GM19328 (cell line): ENCODE results near the gene ZNF142.
"Not testable (repeated sequence)": the region's sequence is repeated elsewhere in the genome, so short reads cannot be mapped to it uniquely, and the experiment has no call there.

ENCODE experiments used
- ATAC-seq: cut with Tn5 transposase; IDR thresholded peaks from one replicate; pipeline ENCODE4 v1.9.1; 2021; ENCODE audit warnings: mild to moderate bottlenecking, moderate library complexity; ENCODE audit not compliant: unreplicated experiment

The ZNF142 gene

GRCh38 chr2:218659258-218659987, at the start of gene ZNF142, which contains the start of gene BCS1L:
Gene ZNF142, minus strand, starts transcription at chr2:218659623. Its CDS starts 3,194 bp downstream, at chr2:218656429.
Gene BCS1L, plus strand, starts transcription at chr2:218659683. Its CDS starts 1,305 bp downstream, at chr2:218660988.
- ATAC-seq, result peak; percentile 90

DNA sequence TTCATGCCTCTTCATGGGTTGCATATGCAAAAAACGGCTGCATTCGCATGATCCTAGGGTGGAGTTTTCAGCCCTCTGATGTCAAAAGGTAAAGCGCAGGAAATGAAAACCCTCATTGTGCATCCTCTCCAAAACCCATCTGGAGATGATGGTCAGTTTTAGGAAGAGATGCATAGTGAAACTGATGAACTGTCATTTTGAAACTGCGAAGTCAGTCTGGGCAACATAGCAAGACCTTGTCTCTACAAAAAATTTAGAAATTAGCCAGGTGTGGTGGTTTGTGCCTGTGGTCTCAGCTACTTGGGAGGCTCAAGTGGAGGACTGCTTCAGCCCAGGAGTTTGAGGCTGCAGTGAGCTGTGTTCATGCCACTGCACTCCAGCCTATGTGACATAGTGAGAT, 48.7 kb upstream of the ZNF142 start:
- ATAC-seq, result no peak

- ATAC-seq, result no peak
Observed at GRCh38 chr2:218703341-218703740, 43.9 kb upstream of the ZNF142 start.

GRCh38 chr2:218701806-218702205, 42.4 kb upstream of the ZNF142 start:
- ATAC-seq, result no peak

- no peak for ATAC-seq
Observed at GRCh38 chr2:218698885-218699284, 39.5 kb upstream of the ZNF142 start.

DNA sequence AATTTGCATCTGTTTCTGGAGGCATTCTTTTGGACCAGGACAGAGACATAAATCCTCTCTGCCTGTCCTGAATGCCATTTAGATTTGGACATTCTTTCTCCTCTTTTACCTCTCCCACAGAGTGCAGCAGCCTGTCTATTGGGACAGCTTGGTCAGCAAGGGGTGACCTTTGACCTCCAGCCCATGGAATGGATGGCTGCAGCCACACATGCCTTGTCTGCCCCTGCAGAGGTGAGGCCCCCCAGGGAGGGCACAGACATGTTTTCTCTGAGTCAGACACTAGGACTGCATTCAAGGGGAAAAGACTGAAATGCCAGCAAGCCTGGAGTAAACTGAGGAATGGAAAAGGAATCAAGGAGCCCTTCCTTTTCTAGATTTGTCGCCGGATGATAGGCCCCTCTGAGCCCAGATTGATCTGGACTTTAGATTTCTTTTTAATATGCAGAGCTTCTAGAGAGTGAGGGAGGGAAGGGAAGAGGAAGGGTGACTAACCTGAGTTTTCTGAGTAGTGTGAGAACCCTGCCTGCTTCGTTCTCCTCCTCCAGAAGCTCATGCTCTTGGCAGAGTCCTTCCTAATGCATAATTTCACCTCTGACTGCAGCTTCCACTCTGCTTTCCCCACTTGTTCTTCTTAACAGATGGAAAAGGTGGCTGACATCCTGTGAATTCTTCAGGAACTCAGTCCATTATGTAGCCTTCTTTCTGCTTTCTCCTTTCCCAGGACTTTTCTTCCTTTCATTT, 35.2 kb upstream of the ZNF142 start:
- ATAC-seq, result no peak

DNA sequence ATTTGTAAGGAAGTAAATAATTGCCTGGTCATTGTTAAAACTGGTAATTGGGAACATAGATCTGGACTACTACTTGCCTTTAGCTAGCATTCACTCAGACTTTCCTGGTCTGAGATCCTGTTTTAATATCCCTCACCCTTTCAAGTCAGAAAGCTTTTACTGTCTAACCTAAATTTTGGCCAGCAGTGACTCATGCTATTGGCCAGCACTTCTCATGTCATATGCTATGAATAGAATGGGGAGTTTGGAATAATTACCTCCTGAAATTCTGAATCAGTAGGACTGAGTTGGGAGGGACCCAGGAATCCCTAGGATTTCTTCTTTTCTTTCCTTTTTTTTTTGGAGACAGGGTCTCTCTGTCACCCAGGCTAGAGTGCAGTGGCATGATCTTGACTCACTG, 31.8 kb upstream of the ZNF142 start:
- no peak for ATAC-seq

DNA sequence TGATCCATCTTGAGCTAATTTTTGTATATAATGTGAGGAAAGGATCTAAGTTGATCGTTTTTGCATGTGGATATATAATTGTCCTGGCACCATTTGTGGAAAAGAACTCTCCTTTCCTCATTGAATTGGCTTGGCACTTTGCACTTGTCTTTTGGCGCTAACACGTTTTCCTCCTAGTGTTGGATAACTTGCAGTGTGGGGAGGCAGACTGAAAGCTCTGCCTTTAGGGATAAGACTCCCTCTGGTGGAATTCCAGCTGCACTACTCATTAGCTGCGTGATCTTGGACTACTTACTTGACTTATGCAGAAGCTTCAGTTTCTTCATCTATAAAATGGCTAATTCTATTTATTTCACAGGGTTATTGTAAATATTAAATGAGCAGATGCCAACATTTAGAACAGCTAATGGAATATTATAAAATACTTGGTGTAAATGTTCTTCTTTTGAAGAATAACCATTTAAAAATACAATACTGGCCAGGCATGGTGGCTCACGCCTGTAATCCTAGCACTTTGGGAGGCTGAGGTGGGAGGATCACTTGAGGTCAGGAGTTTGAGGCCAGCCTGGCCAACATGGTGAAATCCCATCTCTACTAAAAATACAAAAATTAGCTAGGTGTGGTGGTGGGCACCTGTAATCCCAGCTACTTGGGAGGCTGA, 28.1 kb upstream of the ZNF142 start:
- not testable (repeated sequence) for ATAC-seq

DNA sequence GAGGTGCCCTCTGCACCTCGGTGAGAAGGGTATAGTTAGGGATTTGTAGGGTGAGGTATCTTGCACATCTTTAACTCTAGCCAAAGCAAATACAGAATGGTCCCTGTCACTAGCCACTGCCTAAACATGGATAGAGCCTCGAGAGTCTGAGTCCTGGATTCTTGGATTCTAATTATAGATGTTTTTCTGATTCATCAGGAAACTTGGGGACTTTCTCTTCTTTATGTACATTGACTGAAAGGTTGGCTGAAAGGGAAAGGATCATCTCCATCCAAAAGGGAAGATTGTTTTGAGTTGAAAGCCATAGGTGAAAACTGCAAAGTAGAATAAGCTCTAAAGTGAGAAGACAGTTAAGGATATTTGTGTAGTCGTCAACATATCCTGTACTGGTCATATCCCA, 20.6 kb upstream of the ZNF142 start:
- no peak for ATAC-seq

- no peak for ATAC-seq
Observed at GRCh38 chr2:218679119-218679518, 19.7 kb upstream of the ZNF142 start.

DNA sequence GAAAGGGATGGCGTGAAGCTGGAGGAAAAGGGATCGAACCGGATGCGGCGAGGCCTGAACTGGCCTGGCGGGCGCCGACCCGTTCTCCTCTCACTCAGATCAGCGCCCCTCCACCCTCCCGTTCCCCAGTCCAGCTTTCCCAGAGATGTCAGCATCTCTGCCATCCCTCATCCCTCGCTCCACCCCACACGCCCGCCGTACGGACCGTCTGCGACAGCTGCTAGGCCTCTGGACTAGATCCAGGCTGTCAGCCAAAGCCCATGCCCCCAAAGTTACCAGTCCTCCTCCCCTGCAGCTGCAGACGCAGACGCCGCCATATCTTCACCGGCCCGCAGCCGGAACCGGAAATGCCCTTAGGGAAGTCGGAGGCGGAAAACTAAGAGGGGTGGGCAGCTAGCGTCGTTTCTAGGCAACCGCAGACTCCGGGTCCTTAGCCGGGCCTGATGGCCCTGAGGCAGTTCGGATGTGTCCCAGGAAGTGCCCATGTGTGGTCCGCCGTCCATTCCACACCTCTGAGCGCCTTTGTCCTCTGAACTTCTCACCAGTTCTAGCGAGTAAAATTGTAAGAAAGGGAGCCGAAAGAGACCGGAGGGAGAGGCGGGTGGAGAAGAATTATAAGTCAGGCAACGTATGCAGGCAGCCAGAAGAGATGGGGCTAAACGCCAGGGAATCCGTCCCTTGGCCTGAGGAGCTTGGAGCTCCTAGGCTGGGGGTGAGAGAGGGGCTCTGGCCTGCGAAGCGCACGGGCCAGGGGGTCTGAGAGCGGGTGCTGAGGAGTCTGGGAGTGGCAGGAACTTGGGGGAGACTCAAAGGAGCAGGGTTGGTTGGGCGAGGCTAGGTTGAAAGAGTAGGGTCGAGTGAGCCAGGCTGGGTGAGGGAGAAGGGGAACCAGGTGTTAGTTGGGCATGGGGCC, 12.5 kb upstream of the ZNF142 start, which contains the start of the genes RNF25 and STK36:
RNF25 (minus strand) TSS at position 349 of the 913 bp plus-strand sequence; CDS start at position 317, 32 bp downstream.
STK36 (plus strand) TSS at position 433 of the 913 bp plus-strand sequence. CDS start 744 bp downstream, outside the sequence.
- ATAC-seq, result peak; percentile 98

GRCh38 chr2:218671097-218671653, 11.8 kb upstream of the ZNF142 start:
- no peak for ATAC-seq

DNA sequence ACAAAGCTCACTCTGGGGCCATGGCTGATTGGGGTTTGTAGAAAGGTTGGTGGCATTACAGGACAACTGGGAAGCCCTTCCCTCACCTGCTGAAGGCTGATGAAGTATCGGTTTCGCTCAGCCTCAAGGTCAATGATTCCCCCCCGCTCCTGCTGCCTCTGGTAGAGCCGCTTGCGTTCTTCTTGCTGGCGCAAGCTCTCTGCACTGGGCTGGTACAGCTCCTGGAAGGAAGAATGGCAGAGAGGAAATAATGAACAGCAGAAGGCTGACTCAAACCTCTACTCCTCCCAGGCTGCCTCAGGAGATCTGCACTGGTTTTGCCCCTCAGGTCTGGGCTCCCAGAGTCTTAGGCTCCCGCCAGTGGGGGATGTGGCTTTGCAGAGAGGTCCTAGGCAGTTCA, 5.2 kb upstream of the ZNF142 start:
- ATAC-seq, result no peak

GRCh38 chr2:218663901-218664300, 4.5 kb upstream of the ZNF142 start:
- no peak for ATAC-seq

GRCh38 chr2:218662827-218663226, 3.4 kb upstream of the ZNF142 start:
- no peak for ATAC-seq

GRCh38 chr2:218662377-218662776, 3.0 kb upstream of the ZNF142 start:
- no peak for ATAC-seq

DNA sequence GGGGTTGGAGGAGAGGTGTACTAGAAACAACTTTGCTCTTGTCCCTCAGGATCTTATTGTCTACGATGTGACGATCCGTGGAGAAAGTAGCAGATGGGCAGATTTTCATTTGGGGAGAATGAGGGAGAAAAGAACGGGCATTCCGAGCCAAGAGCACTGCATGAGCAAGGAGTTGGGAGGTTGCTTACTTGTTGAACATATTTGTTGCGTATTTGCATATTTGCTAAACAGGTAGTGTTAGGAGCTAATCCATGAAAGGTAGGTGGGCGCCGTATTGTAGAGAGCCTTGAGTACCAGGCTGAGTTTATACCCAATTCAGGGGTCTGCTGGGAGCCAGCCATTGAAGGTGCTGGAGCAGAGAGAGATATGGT, 550 bp upstream of the ZNF142 start:
- ATAC-seq, result no peak

- ATAC-seq, result peak; percentile 26
Observed at GRCh38 chr2:218658671-218659257, 659 bp downstream of the ZNF142 start.

GRCh38 chr2:218655751-218656150, 3.7 kb downstream of the ZNF142 start:
- no peak for ATAC-seq

GRCh38 chr2:218648787-218649100, 10.7 kb downstream of the ZNF142 start:
- ATAC-seq, result no peak
